ENCODE data around the gene PRRC2B.
"Not testable (repeated sequence)": the region's sequence is repeated elsewhere in the genome, so short reads cannot be mapped to it uniquely, and the experiment has no call there.

The PRRC2B gene

DNA sequence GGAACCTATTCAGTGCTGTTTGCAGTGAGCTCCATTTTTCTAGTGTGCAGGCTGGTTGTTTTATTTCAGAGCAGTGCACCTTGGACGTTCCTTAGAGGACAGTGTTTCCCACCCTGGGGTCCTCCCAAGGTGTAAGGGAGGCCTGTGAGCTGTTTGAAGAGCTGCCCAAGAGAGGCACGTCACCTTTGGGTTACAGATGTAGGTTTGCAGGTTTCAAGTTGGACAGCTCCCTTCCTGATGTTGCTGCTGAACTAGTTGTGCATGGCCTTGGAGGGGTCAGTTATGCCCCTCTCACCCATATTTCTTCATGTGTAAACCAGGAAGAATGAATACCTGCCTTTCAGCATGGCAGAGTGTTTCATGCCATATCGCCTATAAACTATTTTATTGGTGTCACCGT lies 74.1 kb downstream of the PRRC2B start:
- H3K36me3 Mint-ChIP-seq (ENCODE audit: low read depth), result peaks cover 94% of the 10 kb centered on the region
- no peak overlapping the region for H3K4me3 Mint-ChIP-seq
- no peak overlapping the region for H3K27ac Mint-ChIP-seq
- H3K9me3 Mint-ChIP-seq, result no peaks in the 10 kb centered on the region
- H3K4me1 Mint-ChIP-seq (ENCODE audit: low read depth), result peaks cover 10% of the 10 kb centered on the region
- intact Hi-C loops (cut with micrococcal nuclease), result no loop called here
- no peaks in the 10 kb centered on the region for H3K27me3 Mint-ChIP-seq

DNA sequence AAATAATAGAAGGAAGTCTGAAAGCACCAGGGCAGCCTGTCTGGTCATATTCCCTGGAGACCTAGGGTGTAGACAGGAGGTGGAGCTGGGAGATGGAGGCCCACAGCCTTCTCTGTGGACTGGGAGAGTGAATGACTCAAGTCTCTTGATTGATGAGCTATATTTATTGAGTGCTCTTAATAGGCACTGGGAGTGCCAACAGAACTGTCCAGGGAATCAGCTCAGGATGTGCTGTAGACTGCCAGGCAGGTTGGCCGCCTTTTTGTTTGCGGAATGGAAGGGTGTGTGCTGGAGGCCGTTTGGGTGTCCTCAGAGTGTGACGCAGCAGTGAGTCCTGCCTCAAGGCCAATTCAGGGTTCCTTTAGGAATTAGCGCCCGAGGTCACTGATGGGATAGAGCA lies 75.5 kb downstream of the PRRC2B start:
- intact Hi-C loops (cut with micrococcal nuclease), result no loop called here
- H3K27me3 Mint-ChIP-seq, result no peaks in the 10 kb centered on the region
- H3K36me3 Mint-ChIP-seq (ENCODE audit: low read depth), result peaks cover 96% of the 10 kb centered on the region
- H3K27ac Mint-ChIP-seq, result no peak overlapping the region
- peaks cover 3% of the 10 kb centered on the region for H3K4me1 Mint-ChIP-seq (ENCODE audit: low read depth)
- H3K4me3 Mint-ChIP-seq, result no peak overlapping the region
- H3K9me3 Mint-ChIP-seq, result no peaks in the 10 kb centered on the region

DNA sequence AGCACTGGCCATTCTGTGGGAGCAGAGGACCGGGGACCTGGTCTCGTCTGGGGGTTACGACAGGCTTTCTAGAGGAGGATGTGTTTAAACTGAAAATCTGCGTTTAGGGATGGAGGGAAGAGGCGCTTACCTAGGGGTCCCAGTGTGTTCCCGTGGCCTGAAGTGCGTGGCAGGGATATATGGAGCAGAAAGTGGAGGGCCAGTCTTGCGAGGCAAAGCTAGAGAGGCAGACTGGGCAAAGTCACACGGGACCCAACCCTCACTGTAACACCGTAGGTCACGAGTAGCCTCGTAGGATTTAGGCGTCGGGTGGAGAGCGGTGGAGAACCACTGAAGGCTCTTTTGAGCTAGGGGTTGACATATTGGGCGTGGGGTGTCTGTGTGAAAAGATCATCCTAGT lies 76.1 kb downstream of the PRRC2B start:
- H3K9me3 Mint-ChIP-seq, result no peaks in the 10 kb centered on the region
- no peaks in the 10 kb centered on the region for H3K4me1 Mint-ChIP-seq (ENCODE audit: low read depth)
- H3K4me3 Mint-ChIP-seq, result no peak overlapping the region
- H3K36me3 Mint-ChIP-seq (ENCODE audit: low read depth), result peaks cover 96% of the 10 kb centered on the region
- H3K27ac Mint-ChIP-seq, result no peak overlapping the region
- intact Hi-C loops (cut with micrococcal nuclease), result no loop called here
- no peaks in the 10 kb centered on the region for H3K27me3 Mint-ChIP-seq

DNA sequence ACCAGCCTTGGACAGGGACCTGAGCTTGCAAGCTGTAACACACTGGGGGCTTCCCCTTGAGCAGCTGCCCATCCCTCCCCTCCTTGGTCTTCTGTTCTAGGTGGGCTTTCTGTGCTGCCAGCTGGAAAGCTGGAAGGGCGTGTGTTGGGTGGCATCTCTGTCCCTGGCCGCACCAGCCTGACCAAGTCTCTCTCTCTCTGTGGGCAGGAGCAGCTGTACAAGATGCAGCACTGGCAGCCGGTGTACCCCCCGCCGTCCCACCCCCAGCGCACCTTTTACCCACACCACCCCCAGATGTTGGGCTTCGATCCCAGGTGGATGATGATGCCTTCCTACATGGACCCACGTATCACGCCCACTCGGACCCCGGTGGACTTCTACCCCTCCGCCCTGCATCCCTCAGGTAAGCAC lies 76.7 kb downstream of the PRRC2B start:
- H3K27ac Mint-ChIP-seq, result no peak overlapping the region
- intact Hi-C loops (cut with micrococcal nuclease), result no loop called here
- no peaks in the 10 kb centered on the region for H3K4me1 Mint-ChIP-seq (ENCODE audit: low read depth)

DNA sequence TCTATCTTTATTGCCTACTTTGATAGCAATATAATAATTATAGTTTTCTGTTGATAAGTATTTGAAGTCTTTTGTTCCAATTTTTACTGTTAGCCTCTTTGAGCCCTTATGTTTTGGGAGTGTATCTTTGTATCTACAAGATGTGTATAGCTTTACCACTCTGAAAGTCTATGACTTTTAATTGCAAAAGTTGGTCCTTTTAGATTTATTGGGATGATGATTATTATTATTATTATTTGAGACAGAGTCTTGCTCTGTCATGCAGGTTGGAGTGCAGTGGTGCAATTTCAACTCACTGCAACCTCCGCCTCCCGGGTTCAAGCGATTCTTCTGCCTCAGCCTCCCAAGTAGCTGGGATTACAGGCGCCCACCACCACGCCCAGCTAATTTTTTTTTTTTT lies 78.2 kb downstream of the PRRC2B start:
- H3K4me3 Mint-ChIP-seq; H3K4me1 Mint-ChIP-seq (ENCODE audit: low read depth); H3K27ac Mint-ChIP-seq; H3K27me3 Mint-ChIP-seq; H3K9me3 Mint-ChIP-seq; intact Hi-C loops (cut with micrococcal nuclease): not testable (repeated sequence)
- peaks cover 98% of the 10 kb centered on the region for H3K36me3 Mint-ChIP-seq (ENCODE audit: low read depth)

More for the DNA sequence above, 76.7 kb downstream of the PRRC2B start:
- Mint-ChIP-seq H3K4me3 (no peak overlapping the region), H3K9me3 (no peaks in the 10 kb centered on the region), H3K36me3 (ENCODE audit: low read depth) (peaks cover 96% of the 10 kb centered on the region), H3K27me3 (no peaks in the 10 kb centered on the region)

DNA sequence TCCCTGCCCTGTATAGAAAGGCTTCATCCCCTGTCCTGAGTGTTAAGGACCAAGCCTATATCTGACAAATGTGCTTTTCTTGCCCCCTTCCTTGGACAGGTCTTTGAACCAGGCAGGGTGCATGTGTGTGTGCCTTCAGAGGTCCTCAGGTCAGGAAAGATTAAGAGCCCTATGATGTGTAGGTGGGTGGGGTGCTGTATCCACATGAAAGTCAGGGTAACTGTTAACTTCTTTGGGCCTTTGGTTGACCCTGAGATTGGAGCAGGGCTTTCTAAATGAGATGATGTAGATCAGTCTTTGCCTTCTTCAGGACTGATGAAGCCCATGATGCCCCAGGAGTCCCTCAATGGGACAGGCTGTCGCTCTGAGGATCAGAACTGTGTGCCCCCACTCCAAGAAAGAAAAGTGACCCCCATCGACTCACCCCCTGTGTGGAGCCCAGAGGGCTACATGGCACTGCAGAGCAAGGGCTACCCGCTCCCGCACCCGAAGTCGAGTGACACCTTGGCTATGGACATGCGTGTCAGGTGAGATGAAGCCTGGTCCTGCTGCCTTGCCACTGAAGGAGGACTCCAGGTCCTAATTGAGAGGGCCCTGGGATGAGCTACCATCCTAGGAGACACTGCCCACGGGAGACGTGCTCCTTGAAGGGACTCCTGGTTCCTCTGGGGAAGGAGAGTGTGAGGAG lies 79.5 kb downstream of the PRRC2B start:
- H3K36me3 Mint-ChIP-seq (ENCODE audit: low read depth), result peaks cover 99% of the 10 kb centered on the region

DNA sequence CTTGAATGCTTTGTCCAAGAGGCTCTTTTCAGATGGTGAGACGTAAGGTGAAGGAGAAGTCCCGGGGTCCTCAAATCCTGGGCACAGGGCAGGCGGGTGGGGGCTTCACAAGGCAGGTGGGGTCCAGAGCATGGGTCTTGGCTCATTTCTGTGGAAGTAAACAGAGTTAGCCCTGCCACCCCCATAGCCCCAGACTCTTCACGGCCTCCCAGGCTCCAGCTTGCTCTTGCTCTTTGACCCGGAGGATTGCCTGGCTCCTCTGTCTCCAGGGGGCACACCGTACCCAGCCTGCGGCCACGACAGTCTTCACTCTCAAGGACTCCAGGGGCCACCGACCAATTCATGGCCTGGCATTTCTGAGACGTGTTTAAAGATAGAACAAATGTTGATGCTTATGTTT lies 80.0 kb downstream of the PRRC2B start:
- no peaks in the 10 kb centered on the region for H3K4me1 Mint-ChIP-seq (ENCODE audit: low read depth)
- no peaks in the 10 kb centered on the region for H3K9me3 Mint-ChIP-seq
- intact Hi-C loops (cut with micrococcal nuclease), result no loop called here
- H3K27ac Mint-ChIP-seq, result no peak overlapping the region
- peaks cover 99% of the 10 kb centered on the region for H3K36me3 Mint-ChIP-seq (ENCODE audit: low read depth)
- no peak overlapping the region for H3K4me3 Mint-ChIP-seq
- H3K27me3 Mint-ChIP-seq, result no peaks in the 10 kb centered on the region

More for the DNA sequence above, 79.5 kb downstream of the PRRC2B start:
- Mint-ChIP-seq H3K9me3 (no peaks in the 10 kb centered on the region), H3K4me3 (no peak overlapping the region), H3K4me1 (ENCODE audit: low read depth) (no peaks in the 10 kb centered on the region), H3K27ac (no peak overlapping the region), H3K27me3 (no peaks in the 10 kb centered on the region)
- intact Hi-C loops (cut with micrococcal nuclease), result no loop called here

DNA sequence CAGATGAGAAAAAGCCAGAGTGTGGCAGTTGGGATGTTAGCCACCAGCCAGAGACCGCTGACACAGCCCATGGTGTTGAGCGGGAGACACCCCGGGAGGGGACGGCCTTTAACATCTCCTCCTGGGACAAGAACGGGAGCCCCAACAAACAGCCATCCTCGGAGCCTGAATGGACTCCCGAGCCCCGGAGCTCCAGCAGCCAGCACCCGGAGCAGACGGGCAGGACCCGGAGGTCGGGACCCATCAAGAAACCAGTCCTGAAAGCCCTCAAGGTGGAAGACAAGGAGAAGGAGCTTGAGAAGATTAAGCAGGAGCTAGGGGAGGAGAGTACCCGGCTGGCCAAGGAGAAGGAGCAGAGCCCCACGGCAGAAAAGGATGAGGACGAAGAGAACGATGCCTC lies 80.8 kb downstream of the PRRC2B start:
- no peaks in the 10 kb centered on the region for H3K4me1 Mint-ChIP-seq (ENCODE audit: low read depth)
- no peaks in the 10 kb centered on the region for H3K27me3 Mint-ChIP-seq
- H3K9me3 Mint-ChIP-seq, result no peaks in the 10 kb centered on the region
- H3K4me3 Mint-ChIP-seq, result no peak overlapping the region
- peaks cover 99% of the 10 kb centered on the region for H3K36me3 Mint-ChIP-seq (ENCODE audit: low read depth)
- no peak overlapping the region for H3K27ac Mint-ChIP-seq
- intact Hi-C loops (cut with micrococcal nuclease), result no loop called here

DNA sequence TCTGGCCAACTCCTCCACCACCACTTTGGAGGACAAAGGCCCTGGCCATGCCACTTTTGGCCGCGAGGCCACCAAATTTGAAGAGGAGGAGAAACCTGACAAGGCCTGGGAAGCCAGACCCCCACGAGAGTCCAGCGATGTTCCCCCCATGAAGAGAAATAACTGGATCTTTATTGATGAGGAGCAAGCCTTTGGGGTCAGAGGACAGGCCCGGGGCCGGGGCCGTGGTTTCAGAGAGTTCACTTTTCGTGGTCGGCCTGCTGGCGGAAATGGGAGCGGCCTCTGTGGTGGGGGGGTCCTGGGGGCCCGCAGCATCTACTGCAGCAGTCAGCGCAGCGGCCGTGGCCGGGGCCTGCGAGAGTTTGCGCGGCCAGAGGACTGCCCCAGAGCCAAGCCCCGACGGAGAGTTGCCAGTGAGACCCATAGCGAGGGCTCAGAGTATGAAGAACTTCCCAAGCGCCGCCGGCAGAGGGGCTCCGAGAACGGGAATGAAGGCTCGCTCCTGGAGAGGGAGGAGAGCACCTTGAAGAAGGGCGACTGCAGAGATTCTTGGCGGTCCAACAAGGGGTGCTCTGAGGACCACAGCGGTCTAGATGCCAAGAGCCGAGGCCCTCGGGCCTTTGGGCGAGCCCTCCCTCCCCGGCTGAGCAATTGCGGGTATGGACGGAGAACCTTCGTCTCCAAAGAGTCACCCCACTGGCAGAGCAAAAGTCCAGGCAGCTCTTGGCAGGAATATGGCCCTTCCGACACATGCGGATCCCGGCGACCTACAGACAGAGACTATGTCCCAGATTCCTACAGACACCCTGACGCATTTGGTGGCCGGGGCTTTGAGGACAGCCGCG lies 81.4 kb downstream of the PRRC2B start:
- no peaks in the 10 kb centered on the region for H3K27me3 Mint-ChIP-seq
- no peaks in the 10 kb centered on the region for H3K9me3 Mint-ChIP-seq
- no peak overlapping the region for H3K4me3 Mint-ChIP-seq
- peaks cover 99% of the 10 kb centered on the region for H3K36me3 Mint-ChIP-seq (ENCODE audit: low read depth)
- H3K4me1 Mint-ChIP-seq (ENCODE audit: low read depth), result no peaks in the 10 kb centered on the region
- intact Hi-C loops (cut with micrococcal nuclease), result no loop called here
- no peak overlapping the region for H3K27ac Mint-ChIP-seq

DNA sequence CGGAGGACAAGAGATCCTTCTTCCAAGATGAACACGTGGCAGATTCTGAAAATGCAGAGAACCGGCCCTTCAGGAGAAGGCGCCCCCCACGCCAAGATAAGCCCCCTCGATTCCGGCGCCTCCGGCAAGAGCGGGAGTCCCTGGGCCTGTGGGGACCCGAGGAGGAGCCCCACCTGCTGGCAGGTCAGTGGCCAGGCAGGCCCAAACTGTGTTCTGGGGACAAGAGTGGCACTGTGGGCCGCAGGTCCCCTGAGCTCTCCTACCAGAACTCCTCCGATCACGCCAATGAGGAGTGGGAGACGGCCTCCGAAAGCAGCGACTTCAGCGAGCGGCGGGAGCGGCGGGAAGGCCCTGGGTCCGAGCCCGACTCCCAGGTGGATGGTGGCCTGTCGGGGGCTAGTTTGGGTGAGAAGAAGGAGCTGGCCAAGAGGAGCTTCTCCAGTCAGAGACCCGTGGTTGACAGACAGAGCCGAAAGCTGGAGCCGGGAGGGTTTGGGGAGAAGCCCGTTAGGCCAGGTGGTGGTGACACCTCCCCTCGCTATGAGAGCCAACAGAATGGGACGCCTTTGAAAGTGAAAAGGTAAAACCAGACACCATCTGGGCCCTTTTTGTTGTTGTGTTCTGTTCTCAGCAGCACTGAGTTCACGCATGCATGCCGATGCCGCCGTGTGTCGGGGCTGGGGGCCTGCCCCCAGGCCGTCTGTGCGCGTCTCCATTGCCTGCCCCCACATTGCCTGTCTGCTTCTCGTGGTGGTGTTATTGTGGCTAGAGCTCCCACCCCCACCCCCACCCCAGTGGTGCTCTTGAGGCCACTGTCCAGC lies 82.3 kb downstream of the PRRC2B start:
- peaks cover 99% of the 10 kb centered on the region for H3K36me3 Mint-ChIP-seq (ENCODE audit: low read depth)
- intact Hi-C loops (cut with micrococcal nuclease), result no loop called here
- no peak overlapping the region for H3K4me3 Mint-ChIP-seq
- H3K27me3 Mint-ChIP-seq, result no peaks in the 10 kb centered on the region
- no peaks in the 10 kb centered on the region for H3K9me3 Mint-ChIP-seq
- H3K4me1 Mint-ChIP-seq (ENCODE audit: low read depth), result no peaks in the 10 kb centered on the region
- no peak overlapping the region for H3K27ac Mint-ChIP-seq

DNA sequence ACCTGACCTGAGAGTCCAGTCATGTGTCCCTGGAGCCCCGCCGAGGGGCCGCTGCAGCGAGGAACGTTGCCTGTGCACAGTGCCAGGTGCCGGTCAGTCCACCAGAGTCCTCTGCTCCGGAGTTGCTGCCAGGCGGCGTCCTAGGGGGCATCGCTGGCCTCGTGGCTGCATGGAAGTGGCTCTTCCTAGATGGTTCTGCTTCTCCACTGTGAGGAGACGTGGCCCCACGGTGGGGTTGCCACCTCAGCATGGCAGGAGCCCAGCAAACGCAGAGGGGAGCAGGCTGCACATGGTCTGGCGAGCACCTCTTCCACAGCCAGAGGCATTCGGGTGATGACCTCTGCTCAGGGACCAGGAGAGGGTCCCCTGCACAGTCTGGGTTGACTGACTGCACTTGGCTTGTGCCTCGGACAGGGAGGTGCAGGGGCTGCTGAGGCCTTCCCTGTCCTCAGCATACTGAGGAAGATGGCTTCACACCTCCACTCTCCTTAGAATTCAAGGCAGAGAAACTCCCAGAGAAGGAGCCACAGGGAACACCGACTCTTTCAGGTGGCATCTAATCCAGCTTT lies 83.0 kb downstream of the PRRC2B start:
- intact Hi-C loops (cut with micrococcal nuclease), result no loop called here
- no peak overlapping the region for H3K27ac Mint-ChIP-seq
- no peak overlapping the region for H3K4me3 Mint-ChIP-seq
- H3K27me3 Mint-ChIP-seq, result no peaks in the 10 kb centered on the region
- no peaks in the 10 kb centered on the region for H3K9me3 Mint-ChIP-seq
- H3K36me3 Mint-ChIP-seq (ENCODE audit: low read depth), result peaks cover 99% of the 10 kb centered on the region
- H3K4me1 Mint-ChIP-seq (ENCODE audit: low read depth), result no peaks in the 10 kb centered on the region

DNA sequence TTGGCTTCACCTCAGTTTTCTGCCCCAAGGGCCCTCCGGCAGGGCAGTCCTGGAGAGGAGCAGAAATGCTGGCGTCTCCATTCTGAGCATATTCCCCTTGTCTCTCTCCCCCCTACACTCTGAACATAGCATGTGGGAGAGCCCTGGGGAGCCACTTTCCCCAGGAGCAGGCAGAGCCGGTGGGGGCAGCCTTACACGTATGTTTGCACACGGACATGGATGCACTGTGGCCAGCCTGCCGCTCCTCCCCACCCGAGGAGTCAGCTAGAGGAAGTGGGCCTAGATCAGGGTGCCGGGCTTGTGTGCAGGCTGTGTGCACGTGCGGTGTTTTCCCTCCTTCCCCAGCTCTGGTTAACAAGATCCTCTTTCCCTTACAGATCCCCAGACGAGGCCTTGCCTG lies 83.5 kb downstream of the PRRC2B start:
- Mint-ChIP-seq H3K4me1 (ENCODE audit: low read depth) (no peaks in the 10 kb centered on the region), H3K4me3 (no peak overlapping the region), H3K36me3 (ENCODE audit: low read depth) (peaks cover 100% of the 10 kb centered on the region), H3K27ac (no peak overlapping the region), H3K27me3 (no peaks in the 10 kb centered on the region), H3K9me3 (no peaks in the 10 kb centered on the region)
- intact Hi-C loops (cut with micrococcal nuclease), result no loop called here

DNA sequence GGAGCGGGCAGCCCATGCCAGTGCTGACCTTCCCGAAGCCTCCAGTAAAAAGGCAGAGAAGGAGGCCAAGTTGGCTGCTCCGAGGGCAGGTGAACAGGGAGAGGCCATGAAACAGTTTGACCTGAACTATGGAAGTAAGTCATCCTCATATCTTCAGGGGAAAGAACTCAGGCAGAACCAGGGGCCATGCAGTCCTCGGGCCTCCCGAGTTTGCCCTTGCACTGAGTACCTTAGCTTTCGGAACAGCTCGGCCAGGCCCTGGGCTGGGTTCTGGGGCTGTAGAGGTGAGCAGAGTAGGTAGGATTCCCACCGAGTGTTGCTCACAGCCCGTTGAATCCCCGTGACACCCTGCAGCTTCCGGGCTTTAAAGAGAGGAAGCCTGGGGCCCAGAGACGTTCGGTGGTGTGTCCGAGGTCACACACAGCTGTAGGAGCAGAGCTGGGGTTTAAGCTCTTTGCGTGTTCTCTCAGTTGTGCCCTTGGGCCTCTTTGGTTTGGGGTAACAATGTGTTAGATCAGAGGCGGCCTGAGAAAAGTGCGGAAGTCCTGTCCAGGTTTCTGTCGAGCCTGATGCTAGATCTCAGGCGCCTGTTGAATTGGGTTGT lies 84.0 kb downstream of the PRRC2B start:
- Mint-ChIP-seq H3K27ac (no peak overlapping the region), H3K9me3 (no peaks in the 10 kb centered on the region), H3K4me1 (ENCODE audit: low read depth) (no peaks in the 10 kb centered on the region), H3K4me3 (no peak overlapping the region), H3K36me3 (ENCODE audit: low read depth) (peaks cover 100% of the 10 kb centered on the region), H3K27me3 (no peaks in the 10 kb centered on the region)
- intact Hi-C loops (cut with micrococcal nuclease), result no loop called here

All from dendritic cell treated with granulocyte-macrophage colony-stimulating factor and Interleukin-4, amounts not matched to agents 40 ng/mL and 50 ng/mL, for 4 days (primary cell).